Activated CD4-positive, CD25-positive, alpha-beta regulatory T cell treated with anti-CD3 and anti-CD28 coated beads, Interleukin-2, amount 50 U/mL, for 72 hours (primary cell): Measurements from ENCODE around the gene SCN4B.
A peak's percentile ranks its signal among the peaks of the same experiment; 100 is the strongest.

ENCODE experiments used
- DNase-seq: peaks from one replicate; pipeline ENCODE4 v3.0.0; 2021

The SCN4B gene

DNA sequence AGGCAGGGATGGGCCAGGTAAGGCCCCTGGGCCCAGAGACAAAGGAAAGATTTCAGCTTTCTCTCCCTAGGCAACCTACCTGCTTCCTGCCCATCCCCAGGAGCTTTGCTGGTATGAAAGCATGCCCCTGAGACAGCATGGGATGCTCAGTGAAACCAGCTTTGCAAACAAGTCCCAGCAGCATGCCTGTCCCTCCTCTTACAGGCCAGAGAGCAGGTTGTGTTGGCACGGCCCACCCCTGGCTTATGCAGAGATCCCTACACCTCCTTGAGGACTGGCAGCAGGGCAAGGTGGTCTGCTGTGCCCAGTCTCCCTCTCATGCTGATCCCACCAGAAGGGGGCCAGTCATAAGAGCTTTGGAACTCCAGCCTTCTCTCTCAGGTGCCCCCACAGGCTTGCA lies 3.1 kb downstream of the SCN4B start:
- no peak for DNase-seq

DNA sequence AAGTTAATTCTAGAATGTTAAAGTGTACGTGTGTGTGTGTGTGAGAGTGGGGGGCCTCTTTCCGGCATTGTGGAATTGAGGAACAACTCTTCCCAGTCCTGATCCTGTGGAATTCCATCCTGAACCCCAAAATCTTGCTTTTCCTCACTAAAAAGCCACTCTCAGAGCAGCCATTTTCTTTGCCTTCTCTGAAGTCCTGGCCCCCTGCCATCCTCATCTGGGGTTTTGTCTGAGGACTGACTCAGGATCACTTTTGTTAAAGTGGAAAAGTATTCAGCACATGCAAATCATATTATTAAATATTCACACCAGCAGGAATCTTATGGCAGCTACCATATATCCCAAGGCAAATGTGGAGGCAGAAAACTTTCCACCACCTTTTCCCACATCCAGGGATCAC lies 3.8 kb downstream of the SCN4B start:
- no peak for DNase-seq

DNA sequence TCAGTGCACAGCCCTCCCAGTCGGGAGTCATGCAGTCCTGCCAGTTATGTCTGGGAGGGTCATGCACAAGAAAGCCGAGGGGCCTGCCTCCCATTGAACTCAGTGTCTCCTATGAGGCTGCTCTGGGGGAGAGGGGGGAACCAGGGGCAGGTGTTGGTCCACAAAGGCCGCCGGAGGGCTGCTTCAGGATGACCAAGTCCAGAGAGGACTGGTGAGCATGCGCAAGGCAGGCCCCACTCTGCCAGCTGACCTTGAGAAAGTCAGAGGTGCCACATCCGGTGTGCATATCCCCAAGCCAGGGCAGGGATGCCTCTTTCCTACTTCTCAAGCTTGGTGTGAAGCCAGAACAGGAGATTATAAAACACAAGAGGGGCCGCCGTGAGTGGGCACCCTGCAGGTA lies 4.4 kb downstream of the SCN4B start:
- no peak for DNase-seq

DNA sequence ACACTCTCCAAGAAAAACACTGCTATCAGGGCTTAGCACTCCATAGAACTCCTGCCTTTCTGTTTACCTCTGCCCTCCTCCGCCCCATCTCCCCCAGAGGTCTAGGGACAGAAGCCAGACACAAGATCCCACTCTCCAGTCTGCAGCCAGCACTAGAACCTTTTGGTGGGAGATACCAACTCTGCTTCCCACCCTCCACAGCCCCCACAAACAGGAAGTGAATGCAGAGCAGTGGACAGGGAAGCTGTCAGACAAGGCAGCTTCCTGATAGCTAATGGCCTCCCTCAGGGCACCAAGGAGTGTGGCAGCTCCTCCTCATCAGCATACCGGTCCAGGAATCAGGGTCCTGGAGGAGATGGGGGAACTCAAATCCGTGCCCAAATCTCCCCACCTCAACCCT lies 5.1 kb downstream of the SCN4B start:
- DNase-seq = no peak

DNA sequence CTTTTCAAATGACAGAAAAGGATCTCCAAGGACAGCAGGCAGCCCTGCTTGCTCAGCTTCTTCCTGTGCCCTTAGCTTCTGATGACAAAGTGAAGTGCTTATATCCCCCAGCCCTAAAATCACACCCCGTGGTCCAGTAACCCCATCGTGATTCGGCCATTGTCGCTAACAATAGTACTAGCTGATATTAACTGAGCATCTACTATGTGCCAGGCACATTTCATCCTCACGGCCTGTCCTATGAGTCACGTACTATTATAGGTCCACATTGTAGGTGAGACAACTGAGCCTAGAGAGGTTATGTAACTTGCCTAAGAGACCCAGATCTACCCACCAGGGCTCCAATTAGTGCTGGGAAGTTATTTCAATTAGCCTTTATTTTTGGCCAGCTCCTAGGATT lies 6.1 kb downstream of the SCN4B start:
- DNase-seq = no peak

DNA sequence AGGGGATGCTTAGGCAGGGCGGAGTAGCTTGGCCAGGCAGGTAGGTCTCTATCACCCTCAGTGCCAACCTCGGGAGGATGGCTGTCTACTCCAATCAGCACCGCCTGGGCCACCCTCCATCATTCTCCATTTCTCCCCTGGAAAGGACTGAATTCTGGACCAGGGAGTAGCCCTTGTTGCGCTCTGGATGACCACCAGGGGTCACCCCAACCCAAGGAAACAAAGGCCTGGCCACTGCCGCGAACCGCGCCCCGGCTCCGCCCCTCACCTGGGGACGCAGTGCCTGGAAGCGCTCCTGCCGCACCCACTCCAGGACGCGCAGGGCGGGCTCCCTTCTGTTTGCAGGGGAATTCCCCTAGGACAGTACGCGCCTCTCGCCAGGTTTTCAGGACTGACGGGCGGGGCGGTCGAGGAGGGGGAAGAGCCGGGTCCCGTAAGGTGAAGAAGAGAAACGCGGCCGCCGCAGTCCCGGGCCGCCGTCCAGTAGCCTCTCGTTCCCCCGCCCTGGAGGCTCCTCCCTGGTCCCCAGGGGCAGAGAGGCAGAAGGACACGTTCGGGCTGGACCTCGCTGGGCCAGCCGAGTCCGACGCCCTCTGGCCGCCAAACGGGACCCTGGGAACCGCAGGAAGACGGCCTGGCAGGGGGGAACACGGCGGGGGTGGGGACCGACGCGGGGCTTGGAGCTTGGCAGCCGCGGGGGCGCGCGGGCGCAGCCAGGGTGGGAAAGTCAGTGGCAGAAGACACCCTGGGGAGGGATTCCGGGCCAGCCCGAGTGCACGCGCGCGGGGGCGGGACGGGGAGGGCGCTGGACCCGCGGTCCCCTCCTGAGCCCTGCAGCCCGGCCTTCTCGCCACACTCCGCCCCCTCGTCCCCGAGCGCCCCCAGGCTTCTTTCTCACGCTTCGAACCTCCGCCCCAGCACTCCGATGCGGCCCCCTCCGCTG lies 7.1 kb downstream of the SCN4B start:
- DNase-seq = peak; percentile 90

DNA sequence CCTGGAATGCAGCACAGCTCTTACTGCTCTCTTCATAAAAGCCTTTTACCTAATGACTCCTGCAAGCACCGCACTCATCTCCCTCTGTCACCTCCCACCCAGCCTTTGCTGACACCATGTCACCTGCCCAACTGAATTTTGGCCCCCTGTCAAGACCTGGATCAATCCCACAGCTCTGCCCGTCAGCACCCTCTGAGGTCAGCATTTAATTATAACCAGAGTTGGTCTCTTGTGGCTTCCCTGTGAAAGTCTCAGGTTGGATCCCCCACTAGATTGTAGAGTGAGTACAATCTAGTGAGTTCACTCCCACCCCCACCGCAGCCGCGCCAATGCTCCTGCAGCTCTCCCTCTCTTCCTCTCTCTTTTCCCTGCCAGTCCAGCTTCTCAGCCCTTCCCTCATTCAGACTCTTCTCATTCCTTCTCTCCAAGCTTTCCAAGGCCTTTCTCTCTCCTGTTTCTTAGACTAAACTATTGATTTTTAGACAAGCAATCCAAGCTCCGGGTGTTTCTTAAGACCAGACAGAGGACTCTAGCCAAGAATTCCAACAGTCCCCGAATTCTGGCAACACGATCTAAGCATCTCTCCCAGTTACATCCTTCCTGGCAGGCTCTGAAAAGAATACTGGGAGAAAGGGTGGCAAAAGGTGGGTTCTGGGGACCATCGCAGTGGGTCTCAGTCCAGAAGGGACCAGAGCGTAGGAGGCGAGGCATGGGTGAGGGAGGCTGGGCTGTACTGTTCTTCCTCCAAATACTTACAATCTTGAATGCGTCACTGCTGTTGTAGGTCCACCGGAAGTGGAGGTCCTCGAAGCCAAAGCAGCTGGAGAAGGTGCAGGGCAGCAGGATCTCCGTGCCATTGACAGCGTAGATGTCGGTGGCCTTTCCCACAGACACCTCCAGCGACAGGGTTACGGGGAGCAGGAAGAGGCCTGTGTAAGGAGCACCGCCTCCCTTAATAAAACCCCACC lies 8.0 kb downstream of the SCN4B start:
- no peak for DNase-seq

DNA sequence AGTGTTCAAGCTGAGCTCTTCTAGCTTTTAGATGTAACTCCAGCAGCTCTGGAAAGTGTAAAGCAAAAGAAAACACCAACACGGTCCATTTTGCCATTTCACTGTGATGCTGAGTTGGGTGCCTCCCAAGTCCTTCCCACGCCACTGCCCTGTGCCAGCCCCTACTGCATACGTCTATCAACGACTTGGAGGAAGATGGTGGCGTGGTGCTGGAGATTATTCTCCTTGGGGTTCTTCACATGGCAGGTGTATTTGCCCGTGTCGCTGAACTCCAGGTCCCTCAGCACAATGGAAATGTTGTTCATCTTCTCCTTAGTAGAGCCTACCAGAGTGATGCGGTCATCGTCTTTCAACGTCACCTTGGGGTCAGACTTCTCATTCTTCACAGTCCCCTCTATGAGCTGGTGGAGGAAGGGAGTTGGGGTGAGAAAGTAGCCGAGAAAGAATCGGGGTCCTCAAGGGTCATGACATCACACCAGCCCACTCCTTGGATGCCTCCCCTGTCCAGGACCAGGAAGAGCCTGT lies 8.9 kb downstream of the SCN4B start:
- DNase-seq = no peak

DNA sequence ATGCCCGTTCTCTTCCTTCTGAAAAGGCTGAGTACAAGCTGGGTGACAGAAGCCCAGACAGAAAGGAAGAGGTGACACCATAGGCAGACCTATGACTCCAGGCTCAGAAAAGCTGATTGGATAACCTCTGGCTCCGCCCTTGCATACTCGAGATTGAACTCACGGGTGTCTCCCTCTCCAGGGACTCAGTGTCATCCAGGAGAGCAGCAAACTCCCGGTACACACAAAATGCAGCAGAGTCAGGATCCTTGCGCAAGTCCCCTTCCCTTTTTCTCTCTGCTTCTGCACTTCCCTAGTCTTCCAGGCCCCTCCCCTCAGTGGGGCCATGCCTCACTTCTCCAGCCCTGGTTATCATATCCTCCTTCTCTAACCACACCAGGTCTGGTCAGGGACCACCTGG lies 9.8 kb downstream of the SCN4B start:
- DNase-seq = no peak

DNA sequence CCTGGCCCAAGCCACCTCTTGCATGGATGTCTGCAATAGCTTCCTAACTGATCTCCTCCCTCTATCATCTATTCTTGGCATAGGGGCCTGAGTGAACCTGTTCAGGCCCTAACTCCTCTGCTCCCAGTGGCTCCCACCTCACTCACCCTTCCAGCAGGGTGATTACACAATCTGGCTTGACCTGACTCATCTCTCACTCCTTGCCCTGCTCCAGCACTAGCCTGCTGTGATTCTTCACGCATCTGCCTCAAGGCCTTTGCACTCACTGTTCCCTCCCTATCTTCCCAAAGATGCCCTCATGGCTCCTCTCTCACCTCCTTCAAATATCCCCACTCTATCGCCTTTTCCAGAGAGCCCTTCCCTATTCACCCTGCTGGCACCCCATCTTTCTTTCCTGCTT lies 10.5 kb downstream of the SCN4B start:
- DNase-seq = no peak

DNA sequence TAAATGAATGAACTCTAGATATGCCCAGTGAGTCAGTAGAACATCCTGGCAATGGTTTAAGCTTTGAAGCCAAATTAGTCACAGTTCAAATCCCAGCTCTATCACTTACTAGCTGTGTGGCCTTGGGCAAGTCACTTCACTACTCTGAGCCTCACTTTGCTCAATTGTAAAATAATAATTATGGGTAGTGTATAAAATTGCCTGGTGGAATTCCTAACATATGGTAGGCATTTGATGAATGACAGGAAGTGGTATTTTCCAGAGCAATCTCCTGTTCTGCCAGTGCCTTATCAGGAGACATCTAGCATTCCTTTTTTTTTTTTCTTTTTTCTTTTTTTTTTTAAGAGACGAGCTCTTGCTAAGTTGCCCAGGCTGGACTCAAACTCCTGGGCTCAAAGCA lies 13.0 kb downstream of the SCN4B start:
- no peak for DNase-seq

DNA sequence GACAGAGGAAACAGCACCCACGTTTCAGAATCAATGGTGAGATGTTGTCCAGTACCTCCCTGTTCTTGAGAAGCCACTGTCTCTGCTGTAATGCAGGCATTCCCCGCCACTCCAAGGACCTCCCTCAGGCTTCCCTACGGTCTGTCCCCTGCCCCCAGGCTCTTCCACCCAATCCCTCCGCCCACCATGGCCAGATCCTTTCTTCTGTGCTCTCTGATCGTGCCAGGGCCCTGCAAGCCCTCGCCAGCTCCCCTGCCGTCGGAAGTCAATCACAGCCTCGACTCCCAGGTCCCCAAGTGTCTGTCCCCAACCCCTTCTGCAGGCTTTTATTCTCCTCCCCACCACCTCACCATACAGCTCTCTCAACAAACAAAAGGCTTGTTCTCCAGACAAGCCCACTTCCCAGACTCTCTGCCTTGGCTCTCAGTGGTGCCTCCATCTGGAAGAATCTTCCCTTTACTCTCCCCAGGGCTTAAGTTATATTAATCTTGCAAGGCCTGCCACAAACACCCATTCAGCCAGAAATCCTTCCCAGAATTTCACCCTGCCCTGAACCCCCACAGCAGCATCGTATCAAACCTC lies 13.7 kb downstream of the SCN4B start:
- no peak for DNase-seq

DNA sequence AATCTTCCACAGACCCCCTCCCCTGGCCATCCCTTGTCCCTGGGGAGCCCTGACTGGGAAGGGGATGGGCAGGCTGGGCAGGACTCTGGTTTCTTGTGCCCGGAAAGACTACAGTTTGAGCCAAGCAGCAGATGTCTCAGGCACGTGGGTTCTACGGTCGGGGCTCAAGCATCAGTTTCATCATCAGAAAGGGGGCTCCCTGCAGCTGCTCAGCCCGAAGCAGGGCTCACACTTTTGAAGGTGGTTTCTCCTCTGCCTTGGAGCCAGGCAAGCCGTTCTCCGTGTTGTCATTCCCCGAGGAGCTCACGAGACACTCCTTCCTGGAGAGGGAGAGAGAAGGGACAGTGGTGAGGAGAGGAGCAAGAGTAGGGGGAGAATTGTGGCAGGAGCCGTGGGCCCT lies 15.8 kb downstream of the SCN4B start:
- no peak for DNase-seq

DNA sequence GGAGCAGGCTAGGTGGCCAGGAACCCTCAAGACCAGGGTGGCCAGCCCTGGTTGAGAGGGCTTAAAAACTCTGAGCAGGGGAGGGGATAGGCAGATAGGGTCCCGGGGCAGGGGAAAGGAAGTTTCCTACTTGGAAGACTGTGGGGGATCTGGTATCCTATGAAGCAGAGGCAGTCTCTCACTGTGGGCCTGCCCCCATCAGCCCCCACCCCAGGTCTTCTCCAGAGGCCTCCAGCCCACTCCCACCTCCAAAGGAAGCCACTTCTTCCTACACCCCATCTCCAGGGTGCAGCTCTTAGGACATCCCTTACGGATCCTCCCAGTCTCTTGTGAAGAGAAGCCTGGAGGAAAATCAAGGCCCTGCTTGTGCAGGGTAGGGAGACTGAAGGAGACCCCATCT lies 16.3 kb downstream of the SCN4B start:
- DNase-seq = no peak

DNA sequence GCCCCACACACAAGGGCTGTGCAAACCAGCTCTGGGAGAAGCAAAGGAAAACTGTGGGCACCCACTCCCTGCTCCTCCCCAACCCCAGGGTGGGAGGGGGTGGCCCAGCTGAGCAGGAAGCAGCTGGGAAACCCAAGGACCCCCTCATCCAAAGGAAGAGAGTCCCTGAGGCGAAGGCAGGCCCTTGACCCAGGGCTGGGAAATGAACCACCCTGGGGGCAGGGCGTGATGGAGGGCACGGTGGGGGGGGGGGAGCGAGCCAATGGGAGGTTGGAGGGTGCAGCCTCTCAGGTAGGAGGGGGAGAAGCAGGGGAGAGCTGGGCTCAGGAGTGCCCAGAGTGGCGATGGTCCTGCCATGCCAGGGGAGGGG lies 16.8 kb downstream of the SCN4B start:
- DNase-seq = no peak

DNA sequence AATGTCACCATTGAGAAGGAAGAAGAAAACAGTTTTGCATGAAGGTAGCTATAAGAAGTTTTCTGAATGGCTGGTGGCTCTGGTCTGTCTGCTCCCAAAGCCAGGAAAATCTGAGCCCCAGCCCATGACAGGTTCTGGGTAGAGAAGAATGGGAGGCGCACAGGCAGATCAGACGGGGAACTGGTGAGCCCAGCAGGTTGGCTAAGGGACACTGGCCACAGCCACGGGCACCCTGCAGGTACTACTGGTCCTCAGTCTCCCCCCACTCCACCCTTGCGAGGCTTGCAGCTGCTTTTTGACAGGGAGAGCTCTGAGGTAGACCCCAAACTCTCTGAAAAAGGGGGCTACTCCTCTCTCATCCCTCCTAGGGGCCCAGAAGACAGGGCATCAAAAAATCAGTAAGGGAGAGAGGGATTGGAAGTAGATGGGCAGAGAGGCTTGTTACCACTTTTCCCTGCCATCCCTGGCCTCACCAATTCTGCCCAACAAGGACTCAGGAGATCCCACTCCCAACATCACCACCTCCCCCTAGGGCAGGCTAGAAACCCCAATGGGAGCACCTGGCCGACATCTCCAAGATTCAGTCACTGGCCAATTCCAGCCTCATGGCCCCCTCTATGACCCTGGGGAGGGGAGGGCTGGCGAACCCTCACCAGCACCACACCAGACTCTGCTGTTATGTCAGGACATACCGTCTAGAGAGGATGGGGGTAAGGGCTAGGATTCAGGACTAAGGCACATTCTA lies 17.4 kb downstream of the SCN4B start:
- DNase-seq = no peak

DNA sequence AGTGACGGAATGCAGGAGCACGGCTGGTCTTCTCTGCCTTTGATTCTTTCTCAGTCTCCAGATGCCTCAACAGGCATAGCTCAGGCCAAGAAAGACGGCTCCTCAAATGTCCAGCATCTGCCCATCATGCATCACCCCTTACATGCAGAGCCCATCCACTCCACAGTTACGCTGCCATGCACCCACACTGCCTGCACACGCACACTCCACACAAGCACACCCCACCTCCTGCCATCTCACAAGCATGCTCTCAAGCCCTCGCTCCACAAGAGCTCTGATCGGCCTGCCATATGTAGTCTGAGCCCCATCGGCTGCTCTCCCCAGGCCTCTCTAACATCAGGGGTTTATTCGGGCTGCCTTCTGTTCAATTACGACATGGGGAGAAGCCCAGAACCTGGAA lies 18.8 kb downstream of the SCN4B start:
- no peak for DNase-seq

DNA sequence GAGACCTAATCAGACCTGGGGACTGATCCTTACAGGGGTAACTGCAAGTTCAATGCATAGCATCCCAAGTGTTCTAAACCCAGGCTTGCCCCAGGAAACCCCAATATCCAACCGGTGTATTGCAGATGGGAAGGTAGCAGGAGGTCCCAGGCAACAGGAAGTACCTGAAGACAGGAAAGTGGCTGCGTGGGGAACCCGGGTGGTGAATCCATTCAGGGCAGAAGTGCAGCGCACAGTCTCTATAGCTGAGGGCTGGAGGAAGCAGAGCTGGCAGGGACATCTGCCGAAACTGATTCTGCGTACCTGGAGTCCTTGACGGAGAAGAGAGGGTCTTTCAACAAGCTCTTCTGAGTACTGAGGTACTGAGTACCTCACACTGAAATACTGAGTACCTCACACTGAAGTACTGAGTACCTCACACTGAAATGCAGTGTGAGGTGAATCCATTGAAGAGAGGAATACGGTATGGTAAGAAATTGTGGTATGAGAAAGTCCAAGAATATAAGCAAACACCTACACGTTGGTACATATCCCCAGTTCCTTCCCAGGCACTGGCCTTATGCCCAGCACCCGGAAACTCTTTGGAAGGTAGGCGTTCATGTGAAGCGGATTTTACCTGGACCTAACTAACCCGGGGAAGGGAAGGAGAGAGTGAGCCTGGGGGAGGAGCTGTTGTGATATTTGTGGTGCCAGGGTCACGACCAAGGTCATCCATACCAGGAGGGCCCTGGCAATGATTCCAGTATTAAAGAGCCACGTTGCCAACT lies 20.1 kb downstream of the SCN4B start:
- DNase-seq = no peak

DNA sequence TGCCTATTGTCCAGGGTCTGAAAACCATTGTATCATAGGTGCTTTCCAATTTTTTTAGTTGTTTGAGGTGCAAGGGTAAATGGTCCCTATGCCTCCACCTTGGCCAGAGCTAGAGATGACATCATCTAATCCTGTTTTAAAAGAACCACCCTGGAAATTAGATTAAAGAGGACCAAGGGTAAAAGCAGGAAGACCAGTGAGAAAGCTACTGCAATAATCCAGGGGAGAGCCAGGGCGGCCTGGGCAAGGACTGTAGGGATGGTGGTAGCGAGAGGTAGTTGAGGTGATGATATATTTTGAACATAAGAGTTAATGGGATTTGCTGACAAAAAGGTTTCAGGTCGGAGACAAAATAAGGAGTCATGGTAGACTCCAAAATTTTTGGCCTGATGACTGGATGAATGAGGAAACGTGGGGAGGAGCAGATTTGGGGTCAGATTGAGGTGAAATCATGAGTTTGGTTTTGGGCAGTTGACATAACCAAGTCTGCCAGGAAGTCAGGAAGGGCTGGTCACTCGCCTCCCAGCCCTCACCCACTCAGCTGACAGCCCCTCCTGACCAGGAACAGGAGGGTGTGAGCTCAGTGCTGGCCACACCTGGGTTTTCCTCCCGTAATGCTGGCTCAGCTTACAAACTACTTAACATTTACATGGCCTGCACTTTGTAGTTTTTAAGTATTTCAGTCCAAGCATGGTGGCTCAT lies 23.0 kb downstream of the SCN4B start:
- no peak for DNase-seq

DNA sequence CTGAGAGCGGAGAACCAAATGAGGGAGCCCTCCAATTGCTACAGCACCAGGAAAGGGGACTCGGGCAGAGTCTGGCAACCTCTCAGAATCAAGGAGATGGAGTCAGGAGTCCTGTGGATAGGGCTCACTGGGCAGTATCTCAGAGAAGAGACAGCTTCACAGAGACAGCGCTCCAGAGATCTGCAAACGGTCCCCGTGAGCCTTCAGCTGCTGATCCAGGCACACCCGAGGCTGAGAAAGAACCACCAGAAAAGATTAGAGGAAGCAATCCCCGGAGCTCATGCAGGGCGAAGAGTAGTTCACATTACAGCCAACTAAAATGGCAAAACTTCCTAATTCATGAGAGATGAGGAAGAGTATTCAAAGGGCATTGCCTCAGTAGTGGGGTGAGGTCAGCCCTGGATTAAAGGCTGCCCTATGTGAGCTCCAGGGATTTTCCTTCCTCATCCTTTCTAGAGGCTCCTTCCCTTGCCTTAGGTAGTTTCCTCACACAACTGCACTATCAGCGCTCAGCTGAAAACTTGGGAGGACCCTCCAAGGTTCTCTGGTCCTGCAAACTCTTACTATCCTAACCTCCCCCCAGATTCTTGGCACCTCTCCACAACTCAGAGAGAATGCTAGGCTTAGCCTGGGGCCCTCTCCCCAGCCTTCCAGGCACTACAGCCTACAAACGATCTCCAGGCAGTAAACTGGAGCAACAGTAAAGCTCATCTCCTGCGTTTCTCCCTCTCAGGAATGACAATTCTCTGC lies 23.7 kb downstream of the SCN4B start:
- no peak for DNase-seq
